PFSK-1 (cell line): ENCODE data around the gene PTPRN2.

Experiments
- POLR2AphosphoS5 ChIP-seq: IDR thresholded peaks from 2 replicates; pipeline ENCODE4 v1.6.1; 2012; ENCODE audit warnings: low read depth, mild to moderate bottlenecking, control low read depth, low read length, moderate library complexity
- REST ChIP-seq, 2 experiments: IDR thresholded peaks; 2 replicates each; pipeline versions ENCODE4 v1.6.1 to v1.8.0; 2011 to 2012; ENCODE audit warnings: low read depth in 2 of 2, low read length in 2 of 2, control low read depth in 1 of 2, inconsistent platforms in 1 of 2, mild to moderate bottlenecking in 1 of 2, moderate library complexity in 1 of 2; ENCODE audit not compliant: insufficient read depth in 1 of 2
- SIN3A ChIP-seq: IDR thresholded peaks from 2 replicates; pipeline ENCODE4 v1.6.1; 2012; ENCODE audit warnings: mild to moderate bottlenecking, low read length, moderate library complexity, borderline replicate concordance; ENCODE audit not compliant: insufficient read depth
- TAF1 ChIP-seq: IDR thresholded peaks from 2 replicates; pipeline ENCODE4 v1.6.1; 2012; ENCODE audit warnings: low read length, control low read depth, borderline replicate concordance; ENCODE audit not compliant: insufficient read depth

- TF ChIP-seq POLR2AphosphoS5 (no peak), TAF1 (no peak), REST (IDR thresholded peaks at IDR 0.05; ENCODE audit: insufficient read depth in 1 of 2, low read depth in 2 of 2, low read length in 2 of 2) (no peak), SIN3A (no peak)
Measured at GRCh38 chr7:157637216-157637949, 950.2 kb downstream of the PTPRN2 start.
